IMR-90 (cell line): Measurements from ENCODE around the gene ALOX5AP. TPM values are rescaled to one million over a fixed set of nuclear protein-coding genes. Genes with fewer than 3 reads are reported as not detected.
A peak's percentile ranks its signal among the peaks of the same experiment; 100 is the strongest.

Experiments used
- ATAC-seq: fragments of 200-7000 bp; cut with Tn5 transposase; 2 replicates; pipeline ENCODE4 v1.9.1; 2020; ENCODE audit warnings: low read depth, mild to moderate bottlenecking, moderate library complexity
- BruUV-seq: library from RNA; stranded (reverse); fragments of 400-500 nt; replicated peaks from 2 replicates; lab custom pipeline; 2021; lab: Mats Ljungman, UMichigan
- CTCF ChIA-PET: fragments of 300-600 bp; formaldehyde crosslinking; extraction: SDS; loops from one replicate; lab custom pipeline; 2021; ENCODE audit warnings: antibody characterized with exemption; lab: Yijun Ruan, JAX
- POLR2A ChIA-PET: fragments of 300-600 bp; sonication (Branson Sonifier 250); formaldehyde crosslinking; loops from one replicate; lab custom pipeline; 2022; ENCODE audit warnings: antibody characterized with exemption; ENCODE audit not compliant: unreplicated experiment; lab: Charles Lee
- DNase-seq: peaks from one replicate; pipeline ENCODE4 v3.0.0; 2013
- H2AFZ ChIP-seq: replicated peaks from 2 replicates; pipeline ENCODE3; 2013; ENCODE audit warnings: low read length, mild to moderate bottlenecking; ENCODE audit not compliant: poor library complexity
- H2AK5ac ChIP-seq: 2 replicates; pipeline ENCODE4 v1.6.1; 2013; ENCODE audit warnings: low read depth, low read length, inconsistent platforms
- H2AK9ac ChIP-seq: replicated peaks from 2 replicates; pipeline ENCODE3; 2013; ENCODE audit warnings: mild to moderate bottlenecking, low read depth, low read length, moderate library complexity; ENCODE audit not compliant: poor library complexity
- H2BK120ac ChIP-seq: 2 replicates; pipeline ENCODE4 v1.6.1; 2013; ENCODE audit warnings: low read depth, low read length, inconsistent platforms
- H2BK15ac ChIP-seq: 3 replicates; pipeline ENCODE4 v1.6.1; 2013; ENCODE audit warnings: low read depth, low read length, inconsistent platforms
- H2BK20ac ChIP-seq: 2 replicates; pipeline ENCODE4 v1.6.1; 2013; ENCODE audit warnings: low read depth, mild to moderate bottlenecking, inconsistent platforms, low read length, moderate library complexity
- H2BK5ac ChIP-seq: 2 replicates; pipeline ENCODE4 v1.6.1; 2013; ENCODE audit warnings: mild to moderate bottlenecking, low read depth, low read length, inconsistent platforms; ENCODE audit not compliant: poor library complexity, severe bottlenecking
- H3K14ac ChIP-seq: replicated peaks from 2 replicates; pipeline ENCODE4 v1.6.1; 2013; ENCODE audit warnings: low read depth, low read length, inconsistent platforms
- H3K18ac ChIP-seq: 2 replicates; pipeline ENCODE4 v1.6.1; 2013; ENCODE audit warnings: low read depth, low read length, control low read depth
- H3K23ac ChIP-seq: 2 replicates; pipeline ENCODE4 v1.6.1; 2013; ENCODE audit warnings: low read depth, low read length, inconsistent platforms
- H3K27ac ChIP-seq: 2 replicates; pipeline ENCODE4 v1.5.1; 2013; ENCODE audit warnings: mild to moderate bottlenecking, control low read depth, low read length; ENCODE audit not compliant: insufficient read depth
- H3K27me3 ChIP-seq: 2 replicates; pipeline ENCODE4 v1.6.1; 2013; ENCODE audit warnings: low read length; ENCODE audit not compliant: control insufficient read depth, insufficient read depth
- H3K36me3 ChIP-seq: 2 replicates; pipeline ENCODE4 v1.6.1; 2013; ENCODE audit warnings: low read length, mixed read lengths; ENCODE audit not compliant: control insufficient read depth, insufficient read depth
- H3K4ac ChIP-seq: 2 replicates; pipeline ENCODE4 v1.6.1; 2013; ENCODE audit warnings: low read depth, low read length, inconsistent platforms
- H3K4me1 ChIP-seq: 2 replicates; pipeline ENCODE4 v1.6.1; 2013; ENCODE audit warnings: low read length, mixed read lengths; ENCODE audit not compliant: control insufficient read depth, insufficient read depth
- H3K4me2 ChIP-seq: 2 replicates; pipeline ENCODE4 v1.6.1; 2013; ENCODE audit warnings: low read depth, mild to moderate bottlenecking, control low read depth, low read length, moderate library complexity
- H3K4me3 ChIP-seq: 2 replicates; pipeline ENCODE4 v1.5.1; 2013; ENCODE audit warnings: low read depth, mild to moderate bottlenecking, control low read depth, low read length, moderate library complexity; ENCODE audit not compliant: insufficient read depth
- H3K56ac ChIP-seq: 2 replicates; pipeline ENCODE4 v1.6.1; 2013; ENCODE audit warnings: low read length, inconsistent platforms; ENCODE audit not compliant: insufficient read depth; ENCODE audit errors: extremely low read depth
- H3K79me1 ChIP-seq, 2 experiments: 2 replicates each; pipeline ENCODE4 v1.6.1; 2013; ENCODE audit warnings: low read length in 2 of 2, inconsistent platforms in 1 of 2, low read depth in 1 of 2
- H3K9ac ChIP-seq: 2 replicates; pipeline ENCODE4 v1.6.1; 2013; ENCODE audit warnings: low read depth, low read length, control low read depth
- H3K9me1 ChIP-seq: 2 replicates; pipeline ENCODE4 v1.6.1; 2013; ENCODE audit warnings: low read length, inconsistent platforms; ENCODE audit not compliant: insufficient read depth
- H3K9me3 ChIP-seq: 2 replicates; pipeline ENCODE4 v1.6.1; 2013; ENCODE audit warnings: low read length; ENCODE audit not compliant: control insufficient read depth, insufficient read depth
- H4K20me1 ChIP-seq: 2 replicates; pipeline ENCODE4 v1.6.1; 2013; ENCODE audit warnings: low read length, inconsistent platforms; ENCODE audit not compliant: insufficient read depth
- H4K5ac ChIP-seq: 2 replicates; pipeline ENCODE4 v1.6.1; 2013; ENCODE audit warnings: mild to moderate bottlenecking, low read depth, low read length, control low read depth
- H4K8ac ChIP-seq, 2 experiments: 2 replicates each; pipeline ENCODE4 v1.6.1; 2013; ENCODE audit warnings: low read depth in 2 of 2, low read length in 2 of 2, control low read depth in 1 of 2, inconsistent platforms in 1 of 2
- H4K91ac ChIP-seq: 2 replicates; pipeline ENCODE4 v1.6.1; 2013; ENCODE audit warnings: low read depth, low read length, inconsistent platforms; ENCODE audit not compliant: insufficient read depth
- CEBPB ChIP-seq: IDR thresholded peaks from 2 replicates; pipeline ENCODE4 v1.6.1; 2012; ENCODE audit warnings: low read depth, low read length, improper control_type of control experiment
- CHD1 ChIP-seq: IDR thresholded peaks from 2 replicates; pipeline ENCODE4 v1.6.1; 2012; ENCODE audit warnings: low read depth, low read length, improper control_type of control experiment
- MAFK ChIP-seq: IDR thresholded peaks from 2 replicates; pipeline ENCODE4 v1.6.1; 2012; ENCODE audit warnings: low read depth, low read length, improper control_type of control experiment
- WGBS, 2 experiments: methylation state at CpG; one replicate each; pipeline versions ENCODE4 v1.1.5 to v1.1.7; 2013; ENCODE audit warnings: missing lambda C conversion rate in 2 of 2; ENCODE audit not compliant: insufficient read length in 1 of 2; ENCODE audit errors: extremely low coverage in 2 of 2; 5-methylcytosine and 5-hydroxymethylcytosine counted together
- dilution Hi-C: fragments of 300-500 bp; cut with HindIII; formaldehyde crosslinking; loops from one replicate; pipeline ENCODE4 v1.14.3; 2018; ENCODE audit warnings: low sequenced_read_pairs; ENCODE audit not compliant: unreplicated experiment
- in situ Hi-C: fragments of 300-500 bp; cut with MboI; formaldehyde crosslinking; loops from 3 replicates; pipeline ENCODE4 v1.14.3; 2019; ENCODE audit warnings: low sequenced_read_pairs, inconsistent platforms, mixed read lengths
- intact Hi-C: fragments of 100-400 bp; cut with micrococcal nuclease; formaldehyde crosslinking; loops from 2 replicates; pipeline ENCODE4 v1.10.0; 2022
- polyA plus RNA-seq, 3 experiments: library from polyadenylated mRNA; depleted of rRNA; stranded (reverse); fragments of >200 nt; gene quantifications; 2 replicates each; pipeline ENCODE4 v1.2.3, GENCODE V29; 2012; ENCODE audit warnings: low replicate concordance in 1 of 3
- total RNA-seq: library from RNA; depleted of rRNA; stranded (reverse); fragments of >200 nt; gene quantifications from 2 replicates; pipeline ENCODE4 v1.2.3, GENCODE V29; 2012

Gene ALOX5AP
- total and polyA plus RNA-seq, 2 of the 4 experiments (the other 2 are of a cell fraction), result 0.62 TPM; not detected in 1

- Histone ChIP-seq H2AK9ac (no peak overlapping the region), H2AK5ac (no peak overlapping the region), H2BK20ac (peak overlapping the region; percentile 40), H3K9me3 (no peaks in the 10 kb centered on the region), H3K23ac (peak overlapping the region; percentile 73; the same call in 1 of the 2 replicates), H3K9ac (no peak overlapping the region; the same call in 1 of the 2 replicates), H3K9me1 (peaks cover 5% of the 10 kb centered on the region; the same call in 1 of the 2 replicates), H3K18ac (peak overlapping the region; percentile 89), H3K4me3 (no peak overlapping the region), H3K36me3 (no peaks in the 10 kb centered on the region), H3K79me1 (no peaks in the 10 kb centered on the region), H2BK5ac (no peak overlapping the region), H4K91ac (no peak overlapping the region), H2BK15ac (peak overlapping the region; percentile 75; the same call in 2 of the 3 replicates), H3K27me3 (no peaks in the 10 kb centered on the region), H4K8ac (peak overlapping the region; percentile 70 to 76; a peak in 2 of 4 replicates), H3K14ac (peak overlapping the region; percentile 26), H4K5ac (peak overlapping the region; percentile 92), H3K56ac (no peak overlapping the region), H3K27ac (peak overlapping the region; percentile 69; the same call in 1 of the 2 replicates), H2BK120ac (peak overlapping the region; percentile 75; the same call in 1 of the 2 replicates), H3K4me2 (peak overlapping the region; percentile 43), H3K4me1 (peaks cover 25% of the 10 kb centered on the region), H4K20me1 (no peaks in the 10 kb centered on the region), H2AFZ (peak overlapping the region; percentile 15), H3K4ac (peak overlapping the region; percentile 48; the same call in 1 of the 2 replicates)
- DNase-seq, result peak; percentile 81
- TF ChIP-seq CHD1 (no peak), CEBPB (peak; percentile 26; the same call in 1 of the 2 replicates), MAFK (0 out of 2 replicates have a peak, but pooled peaks have one; percentile 6)
- ChIA-PET POLR2A (no interaction called here), CTCF (no interaction called here)
- intact Hi-C loops (loop anchor here (10.0 kb wide), 1 partner anchor 563 kb away; no protein-coding TSS in a partner anchor), dilution Hi-C loops (no loop called here), in situ Hi-C loops (no loop called here)
- 20% methylated on average over 1 of the region's 7 CpGs; no CpG with 5 or more reads in 1 of the 2 experiments for WGBS, 2 experiments
- BruUV-seq, result no TSS peak
- peak; percentile 30 for ATAC-seq
Observed at GRCh38 chr13:30697996-30698401, 37.3 kb upstream of the ALOX5AP start.
